Stimulated activated CD4-positive, alpha-beta T cell treated with anti-CD3 and anti-CD28 coated beads, Interleukin-1b, Interleukin-23, amount 100 ng/mL, for 48 hours (primary cell): ENCODE data around the gene ACOXL.
A peak's percentile ranks its signal among the peaks of the same experiment; 100 is the strongest.

Source experiments
- DNase-seq: peaks from one replicate; pipeline ENCODE4 v3.0.0-alpha.2; 2020

Gene ACOXL

GRCh38 chr2:110799376-110799775 lies 67.0 kb downstream of the ACOXL start:
- no peak for DNase-seq

DNA sequence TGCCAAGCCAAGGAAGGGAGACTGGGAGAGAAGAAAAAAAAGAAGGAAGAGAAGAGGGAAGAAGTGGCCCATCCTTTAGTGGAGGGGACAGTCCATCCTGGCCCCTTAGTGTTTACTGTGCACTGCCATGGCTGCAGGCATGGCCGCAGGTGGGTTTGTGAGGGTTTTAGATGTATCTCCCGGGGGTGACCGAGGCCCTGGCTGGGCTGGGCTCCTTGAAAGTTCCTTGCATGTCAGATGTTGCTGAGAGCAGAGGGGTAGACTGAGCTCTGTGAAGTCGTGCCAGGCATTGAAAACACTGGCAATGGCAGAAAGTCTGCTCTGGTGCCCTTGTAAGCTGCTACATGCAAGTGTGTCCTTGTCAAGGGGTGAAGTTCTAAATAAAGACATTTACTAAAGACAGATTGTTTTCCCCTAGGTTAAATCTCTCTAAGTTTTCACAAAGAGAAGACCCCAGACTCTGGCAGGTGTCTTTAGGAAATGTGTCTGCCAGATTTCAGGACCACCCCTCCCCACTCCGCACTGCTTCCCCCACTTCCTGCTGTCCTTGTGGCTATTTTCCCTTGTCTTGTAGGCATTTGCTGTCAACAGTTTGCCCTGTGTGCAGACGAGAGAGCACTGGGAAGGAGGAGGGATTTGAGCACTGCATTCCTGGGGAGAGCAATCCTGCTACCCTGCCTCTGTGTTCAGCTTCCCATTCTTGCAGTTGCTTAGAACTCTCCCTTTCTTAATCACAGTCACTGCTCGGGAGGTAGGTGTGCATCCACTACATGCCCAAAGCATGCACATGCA lies 68.4 kb downstream of the ACOXL start:
- DNase-seq, result no peak

- DNase-seq, result no peak
Observed at GRCh38 chr2:110802208-110802932, 70.0 kb downstream of the ACOXL start.

GRCh38 chr2:110804433-110804832 lies 72.1 kb downstream of the ACOXL start:
- DNase-seq, result no peak

DNA sequence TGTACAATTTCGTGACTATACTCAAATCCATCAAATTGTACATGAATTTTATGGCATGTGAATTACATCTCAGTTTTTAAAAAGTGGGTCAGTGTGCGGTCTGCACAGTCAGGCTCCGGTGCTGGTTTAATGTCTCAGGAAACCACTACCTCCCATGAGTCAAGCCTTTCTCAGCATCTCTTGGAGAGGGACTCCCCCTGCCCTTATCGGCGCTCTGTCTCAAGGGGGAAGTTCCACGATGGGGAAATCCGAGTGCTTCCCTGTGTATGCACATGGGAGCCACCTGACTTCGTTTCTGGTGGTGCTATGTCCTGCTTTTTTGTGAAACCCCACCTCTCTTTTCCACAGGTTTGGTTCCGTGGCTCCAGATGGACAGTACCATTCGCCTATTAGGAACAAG lies 72.5 kb downstream of the ACOXL start:
- DNase-seq, result peak; percentile 74

DNA sequence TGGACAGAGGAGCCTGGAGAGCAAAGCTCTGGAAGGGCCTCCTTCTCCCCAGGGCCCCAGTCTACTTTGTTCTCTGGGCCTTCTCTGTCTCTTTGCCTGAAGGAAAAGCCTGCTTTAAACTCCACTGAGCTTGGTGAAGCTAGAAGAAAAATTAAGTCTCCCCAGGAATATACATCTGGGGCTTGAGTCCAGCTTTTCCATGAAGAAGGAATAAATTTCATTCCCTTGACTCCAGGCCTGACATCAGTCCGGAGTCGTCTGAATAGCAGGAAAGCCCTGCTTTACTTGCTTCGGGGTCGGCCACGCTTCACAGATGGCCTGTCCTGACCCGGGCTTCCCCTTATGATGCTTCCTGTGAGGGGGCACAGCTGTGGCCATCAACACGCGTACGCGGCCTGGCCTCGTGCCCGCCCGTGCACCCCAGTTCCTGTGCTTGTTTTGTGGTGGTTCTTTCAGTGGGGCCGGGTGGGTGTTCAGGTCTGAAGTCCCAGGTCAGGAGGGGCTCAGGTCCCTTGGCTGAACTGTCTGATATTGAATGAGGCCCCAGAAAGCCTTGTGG lies 73.6 kb downstream of the ACOXL start:
- no peak for DNase-seq

DNA sequence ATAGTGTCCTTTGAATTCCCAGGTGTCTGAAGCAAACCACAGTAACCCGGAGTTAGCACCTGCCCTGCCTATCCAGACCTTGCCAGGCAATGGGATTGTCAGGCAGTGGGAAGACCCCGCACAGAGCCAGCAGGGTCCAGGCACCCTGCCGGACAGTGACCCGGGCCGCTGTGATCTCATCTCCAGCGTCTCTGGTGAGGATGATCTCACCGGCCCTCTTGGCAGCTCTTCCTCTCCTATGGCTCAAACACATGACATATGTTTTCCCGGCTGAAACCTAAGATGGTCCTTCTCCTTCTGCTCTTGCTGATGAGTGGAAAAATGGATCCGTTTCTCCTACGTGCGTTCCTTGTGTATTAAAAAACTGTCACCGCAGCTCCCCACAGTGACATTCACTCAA lies 75.1 kb downstream of the ACOXL start:
- no peak for DNase-seq

GRCh38 chr2:110810404-110810803 lies 78.0 kb downstream of the ACOXL start:
- no peak for DNase-seq

DNA sequence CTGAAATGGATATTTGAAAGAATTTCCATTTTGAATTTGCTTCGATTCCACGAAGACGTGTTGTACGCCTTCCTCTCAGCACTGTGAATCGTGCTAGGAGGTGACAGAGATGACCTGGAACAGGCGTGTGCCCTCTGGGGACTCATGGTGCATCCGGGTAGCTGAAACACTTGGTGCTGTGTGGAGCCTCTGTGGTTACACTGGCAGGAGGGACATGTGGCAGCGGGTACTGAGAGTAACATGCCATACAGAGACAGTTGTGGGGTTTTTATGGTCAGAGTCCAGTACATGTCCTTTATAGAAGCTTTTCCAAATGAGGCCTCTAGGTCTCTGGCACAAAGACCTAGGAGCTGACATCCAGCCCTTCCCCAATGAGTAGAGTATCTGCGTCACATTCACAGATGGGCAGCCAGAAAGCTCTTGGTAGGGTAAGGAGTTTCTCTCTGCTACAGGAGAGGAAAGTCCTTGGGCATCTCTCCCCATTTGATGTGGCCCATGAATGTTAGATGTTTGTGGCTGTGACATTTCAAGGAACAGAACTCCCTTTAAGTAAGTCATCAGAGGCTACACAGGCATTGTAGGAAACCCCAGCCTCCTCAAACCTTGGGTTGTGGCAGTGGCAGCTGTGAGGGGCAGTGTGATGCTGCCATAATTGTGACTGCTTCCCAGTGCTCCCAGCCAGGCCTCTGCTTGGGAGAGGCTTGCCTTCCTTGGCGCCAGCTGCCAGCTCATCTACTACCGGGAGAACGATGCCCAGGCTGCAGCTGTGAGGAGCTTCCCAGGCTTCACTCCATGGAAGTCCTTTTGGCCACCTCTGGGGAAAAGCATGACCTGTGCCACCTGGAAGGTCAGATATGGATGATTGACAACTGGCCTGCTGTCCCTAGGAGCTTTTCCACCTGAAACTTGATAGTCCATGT lies 80.6 kb downstream of the ACOXL start:
- DNase-seq, result no peak

- DNase-seq, result no peak
Observed at GRCh38 chr2:110813896-110814295, 81.5 kb downstream of the ACOXL start.

GRCh38 chr2:110815938-110816337 lies 83.6 kb downstream of the ACOXL start:
- no peak for DNase-seq

DNA sequence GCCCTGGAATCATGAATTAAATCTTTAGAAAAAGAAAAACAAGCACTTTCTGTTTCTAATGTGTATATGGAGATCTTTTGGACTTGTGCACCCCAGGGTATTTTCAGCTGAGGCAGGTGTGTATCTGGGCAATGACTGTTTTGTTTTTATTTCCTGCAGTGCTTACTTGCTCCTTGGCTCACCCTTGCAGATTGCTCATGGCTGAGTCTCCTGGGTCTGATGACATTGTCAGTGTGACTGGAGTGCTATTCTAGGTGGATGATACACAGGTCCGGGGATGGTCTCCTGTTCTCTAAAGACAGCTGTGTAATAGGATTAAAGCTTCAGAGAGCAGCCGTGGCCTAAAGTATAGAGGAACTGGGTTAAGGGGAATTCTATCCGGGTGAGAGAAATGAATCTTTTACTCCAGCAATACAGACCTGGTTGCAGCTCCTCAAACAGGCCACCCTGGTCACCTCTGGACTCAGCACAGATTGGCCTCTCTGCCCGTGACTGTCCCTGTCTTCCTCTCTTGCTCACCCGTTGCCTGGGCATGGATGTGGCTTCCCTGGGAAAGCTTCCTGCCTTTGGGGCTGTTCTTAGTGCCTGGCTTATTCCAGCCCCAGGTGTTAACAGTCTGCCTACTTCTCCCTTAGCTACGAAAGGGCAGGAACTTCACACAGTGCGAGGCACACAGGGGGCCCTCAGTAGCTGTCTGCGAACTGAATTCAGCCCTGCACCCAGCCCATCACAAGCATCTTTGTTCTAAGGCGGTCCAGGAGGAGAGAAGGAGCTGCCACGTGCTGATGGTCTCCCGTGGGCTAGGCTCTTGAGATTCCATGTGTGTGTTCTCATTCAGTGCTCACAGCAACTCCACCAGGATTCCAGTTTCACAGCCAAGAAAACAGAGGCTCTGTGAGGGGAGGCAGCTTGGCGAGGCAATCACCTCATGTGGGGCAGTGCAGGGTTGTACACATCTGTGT lies 84.3 kb downstream of the ACOXL start:
- no peak for DNase-seq

DNA sequence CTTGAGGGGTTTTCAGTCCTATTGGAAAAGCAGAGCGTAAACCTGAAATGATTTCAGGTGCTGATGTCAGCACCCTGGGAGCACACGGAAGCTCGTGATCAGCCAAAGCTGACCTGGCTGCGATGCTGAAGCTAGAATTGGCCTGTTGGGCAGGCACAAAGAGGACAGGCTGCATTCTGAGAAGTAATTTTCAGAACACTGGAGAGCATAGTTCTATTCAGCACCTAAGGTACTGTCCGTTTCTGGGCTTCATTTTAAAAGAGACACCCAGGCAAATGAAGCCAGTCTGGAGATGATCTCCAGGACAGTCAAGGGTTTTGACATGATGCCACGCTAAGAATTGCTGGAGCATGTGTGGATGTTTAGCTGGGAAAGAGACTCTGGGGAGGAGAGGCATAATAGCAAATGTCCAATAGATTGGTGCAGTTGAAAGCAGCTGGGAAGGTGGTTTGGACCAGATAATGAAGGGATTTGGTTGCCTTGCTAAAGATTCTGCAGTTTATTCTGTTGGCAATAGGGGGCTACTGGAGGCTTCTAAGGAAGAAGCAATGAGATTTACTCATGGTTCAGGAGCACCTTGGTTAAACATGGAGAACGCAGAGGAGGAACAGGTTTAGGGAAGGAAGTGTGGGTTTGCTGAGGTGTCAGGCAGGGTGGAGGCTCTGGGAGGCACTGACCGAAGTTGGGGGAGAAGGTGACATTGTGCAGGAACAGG lies 86.6 kb downstream of the ACOXL start:
- DNase-seq, result no peak

GRCh38 chr2:110819711-110820110 lies 87.3 kb downstream of the ACOXL start:
- no peak for DNase-seq

GRCh38 chr2:110820128-110820527 lies 87.8 kb downstream of the ACOXL start:
- no peak for DNase-seq

- no peak for DNase-seq
Observed at GRCh38 chr2:110823165-110823564, 90.8 kb downstream of the ACOXL start.

GRCh38 chr2:110827511-110827910 lies 95.1 kb downstream of the ACOXL start:
- DNase-seq, result no peak

DNA sequence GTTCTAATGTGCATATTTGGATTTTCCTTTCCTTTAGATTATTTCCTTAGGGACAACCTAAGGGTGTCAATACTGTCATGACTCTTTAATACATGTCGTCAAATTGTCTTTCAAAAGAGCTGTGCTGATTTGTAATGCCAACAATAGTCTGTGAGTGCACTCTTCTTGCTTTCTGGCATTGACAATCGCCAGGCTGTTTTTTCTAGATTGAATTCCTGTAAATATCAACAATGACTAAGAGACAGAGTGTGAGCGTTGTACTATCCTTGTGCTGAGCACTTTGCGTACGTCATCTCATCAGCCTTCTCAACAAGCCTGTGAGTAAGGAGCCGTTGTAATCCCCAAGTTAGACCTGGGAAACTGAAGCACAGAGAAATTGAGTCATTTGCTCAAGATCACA lies 96.0 kb downstream of the ACOXL start:
- DNase-seq, result no peak

DNA sequence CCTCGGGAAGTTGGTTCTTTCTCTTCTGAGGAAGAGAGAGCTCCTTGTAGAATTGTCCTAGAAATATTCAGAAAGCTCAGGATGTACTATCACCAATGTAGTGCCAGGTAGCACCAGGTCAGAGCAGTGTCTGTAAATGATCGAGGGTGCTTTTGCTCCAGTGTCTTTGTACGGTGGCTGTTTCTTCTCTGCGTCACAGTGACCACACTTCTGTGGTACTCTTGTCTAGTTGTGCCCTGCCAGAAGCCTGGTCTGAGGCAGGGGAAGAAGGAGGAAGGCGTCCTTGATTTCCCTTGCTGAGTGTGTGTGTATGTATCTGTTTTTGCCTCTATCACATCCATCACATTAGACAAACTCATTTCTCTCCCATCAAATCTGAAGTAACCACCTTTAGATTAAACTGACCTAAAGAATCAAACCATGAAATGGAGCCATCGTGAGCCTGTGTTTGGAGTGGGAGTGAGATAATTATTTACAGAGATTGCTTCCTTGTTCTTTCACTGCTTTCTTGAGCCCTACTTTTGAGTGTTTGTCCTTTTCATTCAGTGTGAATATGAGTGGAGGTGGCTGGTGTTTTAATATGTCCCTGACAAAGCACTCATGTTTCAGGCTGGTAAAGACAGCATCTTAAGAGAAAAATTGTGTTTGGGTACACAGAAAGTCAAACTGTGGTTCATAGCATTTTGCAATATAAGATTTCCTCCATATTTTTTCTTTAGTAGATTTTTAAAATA lies 97.2 kb downstream of the ACOXL start:
- no peak for DNase-seq

- no peak for DNase-seq
Observed at GRCh38 chr2:110832740-110833139, 100.4 kb downstream of the ACOXL start.
